PC-3 (cell line): Measurements from ENCODE around the gene SH3PXD2A. TPM values are rescaled to one million over a fixed set of nuclear protein-coding genes. Genes with fewer than 3 reads are reported as not detected.

Source experiments
- ATAC-seq: fragments of 200-7000 bp; cut with Tn5 transposase; 2 replicates; pipeline ENCODE4 v1.9.1; 2020; ENCODE audit warnings: mild to moderate bottlenecking, moderate library complexity
- BruUV-seq: library from RNA; stranded (reverse); fragments of 400-500 nt; replicated peaks from 2 replicates; lab custom pipeline; 2021; lab: Mats Ljungman, UMichigan
- CTCF ChIA-PET: fragments of 300-600 bp; sonication (Branson Sonifier 250); formaldehyde crosslinking; loops from one replicate; lab custom pipeline; 2022; ENCODE audit warnings: antibody characterized with exemption; lab: Charles Lee
- POLR2A ChIA-PET: fragments of 300-600 bp; sonication (Branson Sonifier 250); formaldehyde crosslinking; loops from one replicate; lab custom pipeline; 2022; ENCODE audit warnings: antibody characterized with exemption; ENCODE audit not compliant: unreplicated experiment; lab: Charles Lee
- DNase-seq: peaks from one replicate; pipeline ENCODE4 v3.0.0-alpha.2; 2015
- H2AFZ ChIP-seq: fragments of 300-600 bp; sonication (generic); 2 replicates; pipeline ENCODE4 v1.6.0; 2016; ENCODE audit warnings: antibody characterized with exemption, low read length
- H3F3A ChIP-seq: fragments of 300-600 bp; sonication (generic); one replicate; pipeline ENCODE4 v1.6.0; 2017; ENCODE audit warnings: antibody characterized with exemption, low read length, control low read depth, mild to moderate bottlenecking; ENCODE audit not compliant: unreplicated experiment
- H3K27ac ChIP-seq: fragments of 300-600 bp; sonication (generic); 2 replicates; pipeline ENCODE4 v1.5.1; 2016; ENCODE audit warnings: mild to moderate bottlenecking, low read length
- H3K27me3 ChIP-seq: fragments of 300-600 bp; sonication (generic); 2 replicates; pipeline ENCODE4 v1.6.1; 2016; ENCODE audit warnings: low read length, mixed read lengths
- H3K36me3 ChIP-seq: fragments of 300-600 bp; sonication (generic); 2 replicates; pipeline ENCODE4 v1.6.1; 2016; ENCODE audit warnings: low read depth, mixed run types, low read length, mixed read lengths
- H3K4me1 ChIP-seq: fragments of 300-600 bp; sonication (generic); 2 replicates; pipeline ENCODE4 v1.5.1; 2016; ENCODE audit warnings: low read length; ENCODE audit not compliant: insufficient read depth
- H3K4me2 ChIP-seq: fragments of 300-600 bp; sonication (generic); 2 replicates; pipeline ENCODE4 v1.6.0; 2016; ENCODE audit warnings: low read length
- H3K4me3 ChIP-seq: fragments of 300-600 bp; sonication (generic); 2 replicates; pipeline ENCODE4 v1.5.1; 2016; ENCODE audit warnings: mild to moderate bottlenecking, low read length, mixed read lengths
- H3K79me2 ChIP-seq: fragments of 300-600 bp; sonication (generic); 2 replicates; pipeline ENCODE4 v1.6.1; 2017; ENCODE audit warnings: low read length, mixed read lengths
- H3K9ac ChIP-seq: fragments of 300-600 bp; sonication (generic); 2 replicates; pipeline ENCODE4 v1.6.0; 2016; ENCODE audit warnings: mild to moderate bottlenecking, low read length
- H3K9me2 ChIP-seq: fragments of 300-600 bp; sonication (generic); replicated peaks from 2 replicates; pipeline ENCODE4 v1.6.1; 2016; ENCODE audit warnings: mixed run types, low read length, mixed read lengths
- H3K9me3 ChIP-seq: fragments of 300-600 bp; sonication (generic); 2 replicates; pipeline ENCODE4 v1.6.1; 2016; ENCODE audit warnings: low read length, mixed read lengths
- H4K20me1 ChIP-seq: fragments of 300-600 bp; sonication (generic); 2 replicates; pipeline ENCODE4 v1.6.1; 2016; ENCODE audit warnings: low read length, mixed read lengths
- CTCF ChIP-seq: fragments of 300-600 bp; sonication (generic); conservative IDR thresholded peaks from 2 replicates; pipeline ENCODE4 v1.5.1; 2017; ENCODE audit warnings: antibody characterized with exemption, low read depth, mild to moderate bottlenecking, low read length
- EZH2 ChIP-seq: fragments of 300-600 bp; sonication (generic); IDR thresholded peaks from one replicate; pipeline ENCODE4 v1.6.1; 2017; ENCODE audit warnings: antibody characterized with exemption, mild to moderate bottlenecking, low read length; ENCODE audit not compliant: unreplicated experiment
- EZH2phosphoT487 ChIP-seq: fragments of 300-600 bp; sonication (generic); IDR thresholded peaks from 2 replicates; pipeline ENCODE4 v1.6.1; 2018; ENCODE audit warnings: mild to moderate bottlenecking, antibody characterized with exemption, low read length, borderline replicate concordance
- intact Hi-C: fragments of 100-400 bp; cut with micrococcal nuclease; formaldehyde crosslinking; loops from 2 replicates; pipeline ENCODE4 v1.9.0; 2023
- total RNA-seq: library from RNA; depleted of rRNA; stranded (reverse); fragments of >200 nt; gene quantifications from 2 replicates; pipeline ENCODE4 v1.2.3, GENCODE V29; 2014

SH3PXD2A gene
- total RNA-seq, 1 experiment from 2014 or later, result 3.4 TPM

GRCh38 chr10:103723557-103723956 lies 131.8 kb downstream of the SH3PXD2A start:
- ChIA-PET POLR2A (no interaction called here), CTCF (interaction anchor here (0.9 kb wide), 1 partner anchor 58 kb away, joined by 3 read pairs; no protein-coding TSS in a partner anchor)
- no TSS peak for BruUV-seq
- Histone ChIP-seq H3K9ac (no peak overlapping the region), H2AFZ (no peak overlapping the region), H3K36me3 (no peaks in the 10 kb centered on the region), H3K79me2 (no peaks in the 10 kb centered on the region), H3K9me2 (no peaks in the 10 kb centered on the region), H3K27ac (no peak overlapping the region), H3K9me3 (no peaks in the 10 kb centered on the region), H3K27me3 (no peaks in the 10 kb centered on the region), H3F3A (no peaks in the 10 kb centered on the region), H3K4me1 (no peaks in the 10 kb centered on the region), H4K20me1 (no peaks in the 10 kb centered on the region), H3K4me3 (no peak overlapping the region), H3K4me2 (no peak overlapping the region)
- no peak for TF ChIP-seq CTCF
- TF ChIP-seq EZH2phosphoT487, result no peak
- DNase-seq, result no peak
- no peak for ATAC-seq
- intact Hi-C loops, result no loop called here

GRCh38 chr10:103722632-103723031 lies 132.7 kb downstream of the SH3PXD2A start:
- Histone ChIP-seq H3K4me2 (no peak overlapping the region), H3K27ac (no peak overlapping the region), H3K9me2 (no peaks in the 10 kb centered on the region), H3F3A (no peaks in the 10 kb centered on the region), H3K4me1 (peaks cover 1% of the 10 kb centered on the region; the same call in 1 of the 2 replicates), H3K36me3 (no peaks in the 10 kb centered on the region), H3K27me3 (no peaks in the 10 kb centered on the region), H3K9me3 (no peaks in the 10 kb centered on the region), H3K79me2 (no peaks in the 10 kb centered on the region), H3K9ac (no peak overlapping the region), H2AFZ (no peak overlapping the region), H3K4me3 (no peak overlapping the region), H4K20me1 (no peaks in the 10 kb centered on the region)
- ChIA-PET POLR2A (no interaction called here), CTCF (interaction anchor here (0.9 kb wide), 1 partner anchor 59 kb away, joined by 3 read pairs; no protein-coding TSS in a partner anchor)
- TF ChIP-seq EZH2phosphoT487 (no peak), EZH2 (no peak), CTCF (no peak)
- ATAC-seq, result no peak
- DNase-seq, result no peak
- intact Hi-C loops, result no loop called here
- BruUV-seq, result no TSS peak

- Histone ChIP-seq H3K4me3 (no peak overlapping the region), H3K79me2 (no peaks in the 10 kb centered on the region), H3K9me2 (no peaks in the 10 kb centered on the region), H3K9ac (no peak overlapping the region), H3K4me1 (peaks cover 18% of the 10 kb centered on the region), H3K9me3 (no peaks in the 10 kb centered on the region), H3F3A (no peaks in the 10 kb centered on the region), H4K20me1 (no peaks in the 10 kb centered on the region), H3K27me3 (no peaks in the 10 kb centered on the region), H2AFZ (no peak overlapping the region), H3K4me2 (no peak overlapping the region), H3K27ac (no peak overlapping the region), H3K36me3 (no peaks in the 10 kb centered on the region)
- ChIA-PET POLR2A (no interaction called here), CTCF (no interaction called here)
- BruUV-seq, result no TSS peak
- intact Hi-C loops, result no loop called here
- no peak for DNase-seq
- no peak for TF ChIP-seq EZH2phosphoT487
- no peak for TF ChIP-seq EZH2
- no peak for TF ChIP-seq CTCF
- no peak for ATAC-seq
These were observed 134.4 kb downstream of the SH3PXD2A start for GRCh38 chr10:103720964-103721335.
